ENCODE results near the gene TCEA3. TPM values are rescaled to one million over a fixed set of nuclear protein-coding genes. Genes with fewer than 3 reads are reported as not detected.

Gene TCEA3
- total and polyA plus RNA-seq, 2 experiments from 2014 or later = 9.2 to 23.2 TPM

DNA sequence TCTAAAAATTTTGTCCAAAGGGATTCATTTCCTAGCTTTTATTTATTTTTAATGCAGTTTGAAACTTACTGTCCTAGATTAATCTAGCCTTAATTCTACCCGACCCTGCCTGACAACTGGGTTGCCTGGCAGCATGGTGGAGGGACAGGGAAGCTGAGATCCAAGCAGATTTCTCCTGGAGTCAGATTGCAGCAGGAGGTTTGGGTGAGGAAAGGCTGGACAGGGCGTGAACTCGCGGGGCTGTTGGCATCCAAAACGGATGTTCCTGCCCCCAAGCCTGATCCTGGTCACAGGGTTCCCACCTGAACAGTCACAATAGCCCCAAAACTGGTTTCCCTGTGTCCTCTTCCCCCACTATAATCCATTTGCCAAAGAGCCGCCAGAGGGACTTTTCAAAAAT is 23.2 kb downstream of the TCEA3 start:
- Histone ChIP-seq H3K4me3 (no peak overlapping the region), H3K4me2 (ENCODE audit: unreplicated experiment) (no peak overlapping the region), H3K9me3 (ENCODE audit: low read depth) (no peaks in the 10 kb centered on the region), H3K27me3 (replicated peaks; ENCODE audit: insufficient read depth) (no peaks in the 10 kb centered on the region), H3K27ac (peak overlapping the region; percentile 51), H3K9me2 (ENCODE audit: insufficient read depth) (no peaks in the 10 kb centered on the region), H3K9ac (no peak overlapping the region), H4K20me1 (ENCODE audit: insufficient read depth) (no peaks in the 10 kb centered on the region), H3F3A (ENCODE audit: insufficient read depth) (peaks cover 45% of the 10 kb centered on the region), H3K79me2 (ENCODE audit: insufficient read depth) (no peaks in the 10 kb centered on the region), H3K36me3 (ENCODE audit: low read depth) (no peaks in the 10 kb centered on the region), H2AFZ (no peak overlapping the region), H3K4me1 (ENCODE audit: insufficient read depth) (peaks cover 38% of the 10 kb centered on the region)
- TF ChIP-seq EZH2phosphoT487 (IDR thresholded peaks at IDR 0.05; ENCODE audit: insufficient read depth, low read depth) (no peak), EZH2 (IDR thresholded peaks at IDR 0.05; ENCODE audit: insufficient read depth, poor library complexity, severe bottlenecking) (no peak)
- DNase-seq = peak; percentile 14
- WGBS, 2 experiments (ENCODE audit: low coverage in 1 of 2, low lambda C conversion rate in 2 of 2, missing lambda C conversion rate in 2 of 2) = 56 to 57% methylated on average over 6 of the region's 6 CpGs
- in situ Hi-C loops (cut with MboI) = no loop called here

GRCh38 chr1:23400324-23401114 is 24.0 kb downstream of the TCEA3 start:
- Histone ChIP-seq H3K4me1 (ENCODE audit: insufficient read depth) (peaks cover 40% of the 10 kb centered on the region), H3K27me3 (replicated peaks; ENCODE audit: insufficient read depth) (no peaks in the 10 kb centered on the region), H3K9me3 (ENCODE audit: low read depth) (no peaks in the 10 kb centered on the region), H3K4me2 (ENCODE audit: unreplicated experiment) (no peak overlapping the region), H4K20me1 (ENCODE audit: insufficient read depth) (no peaks in the 10 kb centered on the region), H3F3A (ENCODE audit: insufficient read depth) (peaks cover 51% of the 10 kb centered on the region), H3K27ac (peak overlapping the region; percentile 51), H3K36me3 (ENCODE audit: low read depth) (no peaks in the 10 kb centered on the region), H2AFZ (0 out of 2 replicates have a peak overlapping the region, but pooled peaks have one; percentile 3), H3K79me2 (ENCODE audit: insufficient read depth) (no peaks in the 10 kb centered on the region), H3K9me2 (ENCODE audit: insufficient read depth) (no peaks in the 10 kb centered on the region), H3K9ac (no peak overlapping the region), H3K4me3 (no peak overlapping the region)
- in situ Hi-C loops (cut with MboI) = no loop called here
- TF ChIP-seq EZH2 (IDR thresholded peaks at IDR 0.05; ENCODE audit: insufficient read depth, poor library complexity, severe bottlenecking) (no peak), EZH2phosphoT487 (IDR thresholded peaks at IDR 0.05; ENCODE audit: insufficient read depth, low read depth) (no peak)
- DNase-seq = peak; percentile 62
- 70 to 76% methylated on average over 5 of the region's 5 CpGs for WGBS, 2 experiments (ENCODE audit: low coverage in 1 of 2, low lambda C conversion rate in 2 of 2, missing lambda C conversion rate in 2 of 2)

- no peak for DNase-seq
- no peaks in the 10 kb centered on the region for H4K20me1 ChIP-seq (ENCODE audit: insufficient read depth)
- no peaks in the 10 kb centered on the region for H3K79me2 ChIP-seq (ENCODE audit: insufficient read depth)
- no peak overlapping the region for H3K9ac ChIP-seq
- in situ Hi-C loops (cut with MboI) = no loop called here
- no peaks in the 10 kb centered on the region for H3K36me3 ChIP-seq (ENCODE audit: low read depth)
- no peaks in the 10 kb centered on the region for H3K9me2 ChIP-seq (ENCODE audit: insufficient read depth)
- H3K9me3 ChIP-seq (ENCODE audit: low read depth) = no peaks in the 10 kb centered on the region
- no peak overlapping the region for H3K4me2 ChIP-seq (ENCODE audit: unreplicated experiment)
- 93 to 96% methylated on average over 1 of the region's 1 CpG for WGBS, 2 experiments (ENCODE audit: low coverage in 1 of 2, low lambda C conversion rate in 2 of 2, missing lambda C conversion rate in 2 of 2)
- H2AFZ ChIP-seq = no peak overlapping the region
- no peak overlapping the region for H3K27ac ChIP-seq
- no peaks in the 10 kb centered on the region for H3K27me3 ChIP-seq (replicated peaks; ENCODE audit: insufficient read depth)
- peaks cover 46% of the 10 kb centered on the region for H3K4me1 ChIP-seq (ENCODE audit: insufficient read depth)
- TF ChIP-seq EZH2 (IDR thresholded peaks at IDR 0.05; ENCODE audit: insufficient read depth, poor library complexity, severe bottlenecking) = no peak
- no peak for TF ChIP-seq EZH2phosphoT487 (IDR thresholded peaks at IDR 0.05; ENCODE audit: insufficient read depth, low read depth)
- H3K4me3 ChIP-seq = no peak overlapping the region
- peaks cover 51% of the 10 kb centered on the region for H3F3A ChIP-seq (ENCODE audit: insufficient read depth)
Observed at GRCh38 chr1:23399229-23399628, 25.3 kb downstream of the TCEA3 start.

DNA sequence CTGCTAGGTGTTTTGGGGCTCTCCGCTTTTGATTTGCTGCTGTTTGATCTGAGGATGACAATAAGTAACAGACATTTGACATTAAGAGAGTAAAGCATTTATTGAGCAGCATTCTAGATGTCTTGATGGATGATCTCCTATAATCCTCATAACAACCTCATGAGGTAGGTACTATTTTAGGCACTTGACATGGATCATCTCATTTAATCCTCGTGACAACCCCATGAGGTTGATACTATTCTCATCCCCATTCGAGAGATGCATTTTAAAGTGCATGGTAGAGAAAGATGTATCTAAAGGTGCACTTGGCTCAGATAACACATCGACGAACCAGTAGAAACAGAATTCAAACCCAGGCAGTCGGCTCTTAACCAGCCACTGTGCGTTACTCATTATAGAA is 26.6 kb downstream of the TCEA3 start:
- Histone ChIP-seq H3K4me2 (ENCODE audit: unreplicated experiment) (no peak overlapping the region), H3K27me3 (replicated peaks; ENCODE audit: insufficient read depth) (no peaks in the 10 kb centered on the region), H3K79me2 (ENCODE audit: insufficient read depth) (no peaks in the 10 kb centered on the region), H3K9me2 (ENCODE audit: insufficient read depth) (no peaks in the 10 kb centered on the region), H3K4me3 (no peak overlapping the region), H3K27ac (no peak overlapping the region), H4K20me1 (ENCODE audit: insufficient read depth) (no peaks in the 10 kb centered on the region), H3F3A (ENCODE audit: insufficient read depth) (peaks cover 47% of the 10 kb centered on the region), H3K9me3 (ENCODE audit: low read depth) (no peaks in the 10 kb centered on the region), H3K9ac (no peak overlapping the region), H3K4me1 (ENCODE audit: insufficient read depth) (peaks cover 45% of the 10 kb centered on the region), H2AFZ (no peak overlapping the region), H3K36me3 (ENCODE audit: low read depth) (no peaks in the 10 kb centered on the region)
- DNase-seq = no peak
- in situ Hi-C loops (cut with MboI) = no loop called here
- WGBS, 2 experiments (ENCODE audit: low coverage in 1 of 2, low lambda C conversion rate in 2 of 2, missing lambda C conversion rate in 2 of 2) = 89 to 92% methylated on average over 7 of the region's 7 CpGs
- TF ChIP-seq EZH2 (IDR thresholded peaks at IDR 0.05; ENCODE audit: insufficient read depth, poor library complexity, severe bottlenecking) = no peak

All from GM23248 (cell line).